H1 (cell line): ENCODE data around the gene MRM1. TPM values are rescaled to one million over a fixed set of nuclear protein-coding genes. Genes with fewer than 3 reads are reported as not detected.

ENCODE experiments used
- CTCF ChIA-PET: fragments of 300-600 bp; sonication (Branson Sonifier 250); formaldehyde crosslinking; loops from one replicate; lab custom pipeline; 2021; ENCODE audit not compliant: partially characterized antibody; lab: Charles Lee
- POLR2A ChIA-PET: fragments of 300-600 bp; sonication (Branson Sonifier 250); formaldehyde crosslinking; loops from one replicate; lab custom pipeline; 2021; ENCODE audit warnings: inconsistent platforms; ENCODE audit not compliant: partially characterized antibody; lab: Charles Lee
- DNase-seq, 2 experiments: peaks; one replicate each; pipeline versions ENCODE4 v3.0.0 to v3.0.0-alpha.2; 2010 to 2022; ENCODE audit warnings: low spot score in 2 of 2, low read depth in 1 of 2, mixed read lengths in 1 of 2
- FAIRE-seq: peaks from 2 replicates; lab custom pipeline; 2011; peaks lifted over from hg19 to GRCh38; lab: Jason Lieb, UNC
- H2AFZ ChIP-seq: 2 replicates; pipeline ENCODE4 v1.8.1; 2012; ENCODE audit warnings: low read length, inconsistent platforms
- H2AK5ac ChIP-seq: 2 replicates; pipeline ENCODE4 v1.6.1; 2013; ENCODE audit warnings: low read depth, low read length
- H2BK120ac ChIP-seq: replicated peaks from 2 replicates; pipeline ENCODE3; 2013; ENCODE audit warnings: low read depth, low read length, inconsistent platforms
- H2BK12ac ChIP-seq: 2 replicates; pipeline ENCODE4 v1.6.1; 2013; ENCODE audit warnings: low read depth, low read length
- H2BK15ac ChIP-seq: 2 replicates; pipeline ENCODE4 v1.6.1; 2013; ENCODE audit warnings: low read length
- H2BK20ac ChIP-seq: 2 replicates; pipeline ENCODE4 v1.6.1; 2013; ENCODE audit warnings: low read length
- H2BK5ac ChIP-seq: 2 replicates; pipeline ENCODE4 v1.6.1; 2013; ENCODE audit warnings: low read depth, low read length
- H3K14ac ChIP-seq: 2 replicates; pipeline ENCODE4 v1.6.1; 2013; ENCODE audit warnings: inconsistent platforms; ENCODE audit not compliant: insufficient read length
- H3K18ac ChIP-seq: 2 replicates; pipeline ENCODE4 v1.6.1; 2013; ENCODE audit warnings: low read length; ENCODE audit errors: extremely low read depth
- H3K23ac ChIP-seq: 2 replicates; pipeline ENCODE4 v1.6.1; 2013; ENCODE audit warnings: inconsistent platforms; ENCODE audit not compliant: insufficient read length
- H3K23me2 ChIP-seq: 2 replicates; pipeline ENCODE4 v1.6.1; 2013; ENCODE audit warnings: low read depth, low read length
- H3K27ac ChIP-seq: 2 replicates; pipeline ENCODE4 v1.6.1; 2011; ENCODE audit warnings: low read depth, low read length, inconsistent platforms
- H3K27me3 ChIP-seq, 4 experiments: replicated peaks in 1 of 4; 1 replicate in 1 of 4; 2 replicates in 3 of 4; pipeline versions ENCODE4 v1.6.1 to v1.8.1; 2011 to 2013; ENCODE audit warnings: low read length in 3 of 4, mild to moderate bottlenecking in 3 of 4, inconsistent platforms in 2 of 4, mixed read lengths in 2 of 4, moderate library complexity in 1 of 4; ENCODE audit not compliant: control insufficient read depth in 3 of 4, insufficient read depth in 3 of 4; ENCODE audit errors: extremely low read depth in 1 of 4
- H3K36me3 ChIP-seq, 4 experiments: 2 replicates each; pipeline versions ENCODE4 v1.6.1 to v1.8.1; 2011 to 2013; ENCODE audit warnings: mild to moderate bottlenecking in 4 of 4, low read length in 3 of 4, moderate library complexity in 2 of 4, control low read depth in 1 of 4, inconsistent platforms in 1 of 4; ENCODE audit not compliant: insufficient read depth in 4 of 4, control insufficient read depth in 2 of 4
- H3K4ac ChIP-seq: replicated peaks from 2 replicates; pipeline ENCODE3; 2013; ENCODE audit warnings: low read length, low read depth, mixed read lengths, inconsistent platforms; ENCODE audit not compliant: insufficient read length
- H3K4me1 ChIP-seq, 4 experiments: replicated peaks in 1 of 4; 1 replicate in 1 of 4; 2 replicates in 3 of 4; pipeline versions ENCODE4 v1.6.1 to v1.8.1; 2011 to 2013; ENCODE audit warnings: low read length in 3 of 4, inconsistent platforms in 2 of 4, mixed read lengths in 1 of 4; ENCODE audit not compliant: insufficient read depth in 4 of 4, control insufficient read depth in 3 of 4
- H3K4me2 ChIP-seq, 2 experiments: 2 replicates each; pipeline versions ENCODE4 v1.6.1 to v1.8.1; 2011 to 2013; ENCODE audit warnings: low read depth in 2 of 2, low read length in 2 of 2, control low read depth in 1 of 2, inconsistent platforms in 1 of 2, mild to moderate bottlenecking in 1 of 2; ENCODE audit not compliant: insufficient read depth in 1 of 2
- H3K4me3 ChIP-seq, 4 experiments: fragments of 200-600, 300-600 bp in 1 of 4; sonication (generic), shearing (Covaris generic), sonication (Bioruptor Twin) in 1 of 4; 2 replicates each; pipeline versions ENCODE4 v1.5.1 to v1.8.1; 2011 to 2016; ENCODE audit warnings: low read length in 4 of 4, low read depth in 3 of 4, control low read depth in 2 of 4, inconsistent platforms in 2 of 4, mild to moderate bottlenecking in 2 of 4, mixed read lengths in 1 of 4, moderate library complexity in 1 of 4; ENCODE audit not compliant: insufficient read depth in 2 of 4; ENCODE audit errors: extremely low read depth in 1 of 4
- H3K56ac ChIP-seq: replicated peaks from 2 replicates; pipeline ENCODE3; 2013; ENCODE audit warnings: low read depth, mild to moderate bottlenecking, mixed read lengths, low read length, inconsistent platforms; ENCODE audit not compliant: insufficient read length
- H3K79me1 ChIP-seq: 2 replicates; pipeline ENCODE4 v1.6.1; 2013; ENCODE audit warnings: low read depth, low read length, control low read depth
- H3K79me2 ChIP-seq, 2 experiments: 2 replicates each; pipeline versions ENCODE4 v1.6.1 to v1.8.1; 2012 to 2013; ENCODE audit warnings: low read length in 2 of 2, mild to moderate bottlenecking in 2 of 2, inconsistent platforms in 1 of 2; ENCODE audit not compliant: insufficient read depth in 2 of 2, control insufficient read depth in 1 of 2
- H3K9ac ChIP-seq, 4 experiments: replicated peaks in 1 of 4; 1 replicate in 1 of 4; 2 replicates in 3 of 4; pipeline versions ENCODE4 v1.6.1 to v1.8.1; 2011 to 2013; ENCODE audit warnings: low read depth in 3 of 4, low read length in 3 of 4, control low read depth in 2 of 4, mild to moderate bottlenecking in 2 of 4, moderate library complexity in 2 of 4, inconsistent platforms in 1 of 4; ENCODE audit errors: extremely low read depth in 1 of 4
- H3K9me3 ChIP-seq, 2 experiments: 2 replicates each; pipeline versions ENCODE4 v1.6.1 to v1.8.1; 2012 to 2013; ENCODE audit warnings: mild to moderate bottlenecking in 2 of 2, moderate library complexity in 2 of 2, control low read depth in 1 of 2, inconsistent platforms in 1 of 2, low read depth in 1 of 2, low read length in 1 of 2, mixed read lengths in 1 of 2; ENCODE audit not compliant: insufficient read depth in 2 of 2
- H4K20me1 ChIP-seq, 2 experiments: replicated peaks in 1 of 2; 2 replicates each; pipeline versions ENCODE3 to v1.8.1; 2011 to 2013; ENCODE audit warnings: inconsistent platforms in 2 of 2, low read length in 2 of 2, mild to moderate bottlenecking in 1 of 2; ENCODE audit not compliant: insufficient read depth in 2 of 2, control insufficient read depth in 1 of 2
- H4K5ac ChIP-seq: 2 replicates; pipeline ENCODE4 v1.6.1; 2013; ENCODE audit warnings: low read length, low read depth, mixed read lengths, inconsistent platforms; ENCODE audit not compliant: insufficient read length
- H4K8ac ChIP-seq: 2 replicates; pipeline ENCODE4 v1.8.0; 2013; ENCODE audit warnings: mild to moderate bottlenecking, moderate library complexity, low read length, inconsistent platforms; ENCODE audit not compliant: insufficient read depth; ENCODE audit errors: extremely low read depth
- H4K91ac ChIP-seq: replicated peaks from 2 replicates; pipeline ENCODE3; 2013; ENCODE audit warnings: low read length, mixed read lengths, inconsistent platforms; ENCODE audit not compliant: insufficient read length
- ASH2L ChIP-seq: fragments of 200-600, 300-600 bp; sonication (generic); IDR thresholded peaks from one replicate; pipeline ENCODE4 v1.7.1; 2017; ENCODE audit warnings: low read length
- CEBPB ChIP-seq: IDR thresholded peaks from 2 replicates; pipeline ENCODE4 v1.6.1; 2012; ENCODE audit warnings: low read depth, low read length
- EGR1 ChIP-seq: IDR thresholded peaks from 2 replicates; pipeline ENCODE4 v1.6.1; 2011; ENCODE audit warnings: low read depth, low read length, borderline replicate concordance
- HDAC2 ChIP-seq, 2 experiments: fragments of 300-600 bp in 1 of 2; sonication (generic) in 1 of 2; IDR thresholded peaks; 2 replicates each; pipeline ENCODE4 v1.6.1; 2011 to 2012; ENCODE audit warnings: low read depth in 2 of 2, low read length in 2 of 2, mild to moderate bottlenecking in 2 of 2, moderate library complexity in 2 of 2, borderline replicate concordance in 1 of 2, inconsistent platforms in 1 of 2
- POLR2AphosphoS5 ChIP-seq: IDR thresholded peaks from 2 replicates; pipeline ENCODE4 v1.6.1; 2011; ENCODE audit warnings: low read depth, low read length
- SP1 ChIP-seq: IDR thresholded peaks from 2 replicates; pipeline ENCODE4 v1.6.1; 2011; ENCODE audit warnings: low read depth, low read length
- SP2 ChIP-seq: IDR thresholded peaks from 2 replicates; pipeline ENCODE4 v1.6.1; 2012; ENCODE audit warnings: mild to moderate bottlenecking, low read length, inconsistent platforms
- TCF12 ChIP-seq: IDR thresholded peaks from 2 replicates; pipeline ENCODE4 v1.6.1; 2011; ENCODE audit warnings: low read depth, mild to moderate bottlenecking, low read length
- TEAD4 ChIP-seq: IDR thresholded peaks from 2 replicates; pipeline ENCODE4 v1.6.1; 2012; ENCODE audit warnings: low read depth, low read length, inconsistent platforms, mixed read lengths
- ZNF274 ChIP-seq: IDR thresholded peaks from 2 replicates; pipeline ENCODE4 v1.7.0; 2012; ENCODE audit warnings: low read length, borderline replicate concordance; ENCODE audit errors: extremely low read depth
- WGBS, 2 experiments: shearing (Covaris generic) in 1 of 2; methylation state at CpG; one replicate each; pipeline versions ENCODE4 v1.1.6 to v1.1.7; 2013 to 2015; ENCODE audit warnings: low lambda C conversion rate in 2 of 2, mixed read lengths in 2 of 2, inconsistent platforms in 1 of 2, low coverage in 1 of 2, missing lambda C conversion rate in 1 of 2; ENCODE audit not compliant: insufficient replicate concordance in 2 of 2, insufficient coverage in 1 of 2, insufficient read length in 1 of 2; ENCODE audit errors: extremely low coverage in 1 of 2, missing lambda C conversion rate in 1 of 2; 5-methylcytosine and 5-hydroxymethylcytosine counted together
- polyA plus RNA-seq, 7 experiments: library from polyadenylated mRNA; depleted of rRNA in 3 of 7; stranded (reverse) in 5 of 7; unstranded in 2 of 7; fragments of >200 nt in 5 of 7; fragments of 200-250 nt in 2 of 7; gene quantifications; 1 replicate in 5 of 7; 2 replicates in 1 of 7; 4 replicates in 1 of 7; pipeline versions ENCODE4 v1.2.1 to v1.2.3, GENCODE V29; 2011 to 2013; ENCODE audit warnings: missing spikeins in 2 of 7, mixed read lengths in 2 of 7
- total RNA-seq: library from RNA; stranded (reverse); fragmentation: NEBNext Ultra II Directional; extraction: Animal tissue kit (Norgen Biotek cat#: 25700); gene quantifications from 2 replicates; pipeline ENCODE4 v1.2.1, GENCODE V29; 2021
- TF ChIP-seq, protein P1 (sequence below): IDR thresholded peaks from 2 replicates; pipeline ENCODE4 v1.6.1; 2012; ENCODE audit warnings: inconsistent platforms

MRM1 gene
- total and polyA plus RNA-seq, 2 of the 8 experiments (the other 6 are each of a cell fraction or from before 2014, with no cell fraction given), result 9.9 to 11.2 TPM

DNA sequence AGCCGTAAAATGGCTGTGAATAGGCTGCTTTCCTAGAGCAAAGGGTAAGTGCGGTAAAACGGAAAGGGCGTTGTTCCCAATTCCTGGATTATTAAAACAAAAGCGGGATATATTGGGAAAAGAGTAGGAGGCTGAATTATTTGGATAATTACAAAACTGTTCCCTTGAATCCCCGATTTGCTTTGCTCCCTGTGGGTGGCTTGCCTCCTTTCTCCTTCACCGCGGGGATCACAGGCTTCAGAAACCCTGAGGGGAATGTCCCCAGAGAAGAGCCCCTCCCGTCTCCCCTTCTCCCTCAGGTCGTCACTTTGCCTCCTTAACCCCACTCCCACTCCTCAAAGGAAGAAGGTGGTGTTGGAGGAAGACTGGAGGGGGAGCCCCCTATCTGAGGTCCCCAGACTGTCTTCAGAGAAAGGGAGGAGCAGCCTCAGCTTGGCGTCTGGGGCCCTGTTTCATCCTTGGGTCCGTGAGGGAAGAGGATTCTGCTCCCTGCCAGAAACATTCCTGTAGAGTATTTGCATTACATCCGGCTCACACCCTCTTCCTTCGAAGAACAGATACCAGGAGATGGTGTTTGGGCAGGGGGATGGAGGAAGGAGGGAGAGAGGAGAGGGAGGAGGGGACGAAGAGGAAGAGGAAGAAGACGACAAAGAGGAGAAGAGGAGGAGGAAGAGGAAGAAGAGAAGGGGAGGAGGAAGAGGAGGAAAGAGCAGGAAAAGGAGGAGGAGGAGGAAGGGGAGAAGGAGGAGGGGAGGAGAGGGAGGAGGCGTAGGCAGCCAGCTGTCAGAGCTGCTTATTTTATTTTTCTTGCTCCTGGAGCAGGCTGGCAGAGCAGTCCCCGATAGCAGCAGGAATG lies 31.8 kb downstream of the MRM1 start:
- no peak overlapping the region for H3K27ac ChIP-seq
- H3K4me2 ChIP-seq, result peak overlapping the region; percentile 67 to 69
- H3K27me3 ChIP-seq, result no peaks in the 10 kb centered on the region; a peak in 3 of 7 replicates
- peak overlapping the region; percentile 49; the same call in 1 of the 2 replicates for H2BK5ac ChIP-seq
- no peak overlapping the region for H3K56ac ChIP-seq
- H3K18ac ChIP-seq, result peak overlapping the region; percentile 41; the same call in 1 of the 2 replicates
- H2AFZ ChIP-seq, result no peak overlapping the region
- H3K4me1 ChIP-seq, result peaks cover 2 to 22% (median 8%) of the 10 kb centered on the region in 4 experiments; a peak in 6 of 7 replicates
- no peaks in the 10 kb centered on the region for H3K79me2 ChIP-seq
- H3K4me3 ChIP-seq, result peak overlapping the region in 3 of 4 experiments; percentile 21 to 51 (median 32); a peak in 5 of 8 replicates
- DNase-seq, result no peak
- H3K23me2 ChIP-seq, result no peaks in the 10 kb centered on the region; the same call in 1 of the 2 replicates
- H2AK5ac ChIP-seq, result no peak overlapping the region
- no peak overlapping the region for H4K91ac ChIP-seq
- ChIA-PET POLR2A (interaction anchor here (0.6 to 1.3 kb wide), 2 partner anchors 10 to 1753 kb away, joined by 3 read pairs; no protein-coding TSS in a partner anchor), CTCF (interaction anchor here (0.7 to 9.5 kb wide), 10 partner anchors 10 to 413 kb away, joined by 3 to 86 read pairs (median 4); partner anchors contain the start of gene MRM1)
- H4K5ac ChIP-seq, result no peak overlapping the region
- no peak for FAIRE-seq
- peak overlapping the region; percentile 86; the same call in 1 of the 2 replicates for H2BK12ac ChIP-seq
- H4K20me1 ChIP-seq, result peaks cover 0 to 2% of the 10 kb centered on the region in 2 experiments
- H3K9ac ChIP-seq, result no peak overlapping the region
- H2BK20ac ChIP-seq, result 0 out of 2 replicates have a peak overlapping the region, but pooled peaks have one; percentile 76
- no peak overlapping the region for H3K4ac ChIP-seq
- H2BK120ac ChIP-seq, result no peak overlapping the region
- H4K8ac ChIP-seq, result no peak overlapping the region
- H3K23ac ChIP-seq, result no peak overlapping the region
- TF ChIP-seq EGR1 (0 out of 2 replicates have a peak, but pooled peaks have one; percentile 38), ZNF274 (no peak), TCF12 (no peak), SP1 (0 out of 2 replicates have a peak, but pooled peaks have one; percentile 19), POLR2AphosphoS5 (no peak), ASH2L (peak; percentile 43), CEBPB (no peak), SP2 (no peak), TEAD4 (peak; percentile 69; the same call in 1 of the 2 replicates), HDAC2 (IDR thresholded peaks at IDR 0.05; ENCODE audit: borderline replicate concordance in 1 of 2, low read depth in 2 of 2, low read length in 2 of 2) (0 out of 4 replicates have a peak, but pooled peaks of 1 of the 2 experiments have one; percentile 66)
- TF ChIP-seq, protein P1, sequence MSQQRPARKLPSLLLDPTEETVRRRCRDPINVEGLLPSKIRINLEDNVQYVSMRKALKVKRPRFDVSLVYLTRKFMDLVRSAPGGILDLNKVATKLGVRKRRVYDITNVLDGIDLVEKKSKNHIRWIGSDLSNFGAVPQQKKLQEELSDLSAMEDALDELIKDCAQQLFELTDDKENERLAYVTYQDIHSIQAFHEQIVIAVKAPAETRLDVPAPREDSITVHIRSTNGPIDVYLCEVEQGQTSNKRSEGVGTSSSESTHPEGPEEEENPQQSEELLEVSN, result no peak
- no peaks in the 10 kb centered on the region for H3K36me3 ChIP-seq
- peak overlapping the region; percentile 36; the same call in 1 of the 2 replicates for H2BK15ac ChIP-seq
- H3K79me1 ChIP-seq, result no peaks in the 10 kb centered on the region
- no peaks in the 10 kb centered on the region for H3K9me3 ChIP-seq
- no peak overlapping the region for H3K14ac ChIP-seq
- WGBS, 2 experiments, result 17% methylated on average over 18 of the region's 18 CpGs; no CpG with 5 or more reads in 1 of the 2 experiments
